ENCODE data around the gene SRPK2.

Gene SRPK2

DNA sequence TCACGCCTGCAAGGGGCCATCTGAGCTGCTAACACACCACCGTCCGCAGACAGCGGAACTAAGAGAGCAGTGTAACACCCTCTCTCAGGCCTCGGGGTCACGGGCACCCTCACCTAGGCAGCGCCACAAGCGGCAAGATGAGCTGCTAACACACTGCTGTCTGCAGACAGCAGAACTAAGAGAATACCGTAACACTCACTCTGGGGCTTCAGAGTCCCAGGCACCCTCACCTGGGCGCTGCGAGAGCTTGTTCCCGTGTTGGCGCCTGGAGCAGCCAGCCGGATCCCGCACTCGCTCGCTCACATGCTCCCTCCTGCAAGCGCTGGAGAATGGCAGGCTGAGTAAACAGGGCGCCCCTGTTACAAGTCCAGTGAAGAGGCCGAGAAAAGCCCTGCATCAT, 160.2 kb downstream of the SRPK2 start:
- DNase-seq = no peak

DNA sequence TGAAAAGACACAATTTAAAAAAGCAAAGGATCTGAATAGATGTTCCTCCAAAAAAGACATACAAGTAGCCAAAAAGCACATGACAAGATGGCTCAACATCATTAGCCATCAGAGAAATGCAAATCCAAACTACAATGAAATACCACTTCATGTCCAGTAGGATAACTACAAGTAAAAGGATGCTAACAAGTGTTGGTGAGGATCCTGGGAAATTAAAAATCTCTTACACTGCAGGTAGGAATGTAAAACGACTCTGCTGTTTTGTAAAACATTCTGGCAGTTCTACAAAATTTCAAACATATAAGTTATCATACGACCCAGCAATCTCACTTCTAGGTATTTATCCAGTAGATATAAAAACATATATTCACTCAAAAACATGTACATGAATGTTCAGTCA, 161.3 kb downstream of the SRPK2 start:
- DNase-seq = no peak

DNA sequence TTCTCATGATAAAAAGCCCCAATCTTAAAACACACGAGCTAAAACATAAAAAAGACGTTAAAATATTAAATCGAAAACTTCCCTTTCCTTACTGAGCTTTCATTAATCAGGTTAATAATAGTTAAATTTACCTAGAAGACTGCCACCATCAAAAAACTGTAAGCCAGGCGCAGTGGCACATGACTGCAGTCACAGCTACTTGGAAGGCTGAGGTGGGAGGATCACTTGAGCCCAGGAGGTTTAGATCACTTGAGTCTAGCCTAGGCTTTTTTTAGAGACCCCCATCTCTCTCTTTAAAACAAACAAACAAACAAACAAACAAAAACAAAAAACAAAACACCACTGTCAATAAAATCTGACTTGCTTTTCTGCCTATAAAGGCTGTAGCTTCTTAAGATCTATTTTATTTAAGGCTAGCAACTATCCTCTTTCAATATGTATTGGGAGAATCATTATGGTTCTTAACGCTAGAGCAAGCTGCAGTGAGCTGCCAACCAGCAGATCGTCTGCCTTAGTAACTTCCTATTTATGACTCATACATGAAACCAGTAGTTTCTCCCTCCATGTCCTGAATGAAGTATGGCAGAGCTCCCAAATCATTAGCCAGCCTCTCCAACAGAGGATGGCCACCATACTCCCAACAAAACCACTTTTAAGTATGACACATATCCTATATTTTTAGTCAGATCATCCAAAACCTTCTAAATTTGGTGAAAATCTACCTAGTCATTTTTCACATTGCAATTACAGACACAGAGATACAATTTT, 163.7 kb downstream of the SRPK2 start:
- DNase-seq = peak in 1 of 56 donors; percentile 45

DNA sequence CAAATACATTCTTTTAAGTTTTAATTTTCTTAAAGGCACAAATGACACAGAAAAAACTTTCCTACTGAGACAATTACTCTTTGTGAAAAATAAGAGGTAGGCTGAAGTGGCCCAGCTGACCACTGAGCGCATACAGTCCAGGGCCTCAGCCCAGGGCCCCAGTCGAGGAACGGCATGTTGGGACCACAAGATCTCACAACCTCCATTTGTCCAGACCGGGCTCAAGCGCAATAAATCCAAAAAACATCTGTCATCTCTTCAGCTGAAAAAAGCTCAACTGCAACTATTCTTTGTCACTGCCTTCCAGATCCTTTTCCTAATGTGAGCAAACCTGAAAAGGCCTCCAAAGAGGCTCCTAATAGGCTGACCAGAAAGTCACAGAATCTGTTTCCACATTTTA, 165.8 kb downstream of the SRPK2 start:
- no peak for DNase-seq

DNA sequence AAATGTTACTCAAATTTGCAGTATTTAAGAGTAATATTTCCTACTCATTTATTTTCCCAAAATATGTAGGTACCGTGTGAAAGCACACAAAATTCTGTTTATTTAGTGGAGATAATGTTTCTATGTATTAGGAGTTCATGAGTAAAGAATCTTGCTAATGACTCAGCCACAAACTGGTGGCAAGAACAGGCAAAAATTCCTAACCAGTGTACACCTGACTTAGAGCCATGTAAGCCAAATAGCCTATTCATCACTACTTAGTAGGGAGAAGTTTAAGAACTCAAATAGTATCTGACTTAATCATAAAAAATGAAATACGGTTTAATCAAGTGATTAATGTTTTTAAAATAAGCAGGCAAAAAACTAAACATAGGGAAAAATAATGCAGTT, 169.0 kb downstream of the SRPK2 start:
- DNase-seq = no peak

DNA sequence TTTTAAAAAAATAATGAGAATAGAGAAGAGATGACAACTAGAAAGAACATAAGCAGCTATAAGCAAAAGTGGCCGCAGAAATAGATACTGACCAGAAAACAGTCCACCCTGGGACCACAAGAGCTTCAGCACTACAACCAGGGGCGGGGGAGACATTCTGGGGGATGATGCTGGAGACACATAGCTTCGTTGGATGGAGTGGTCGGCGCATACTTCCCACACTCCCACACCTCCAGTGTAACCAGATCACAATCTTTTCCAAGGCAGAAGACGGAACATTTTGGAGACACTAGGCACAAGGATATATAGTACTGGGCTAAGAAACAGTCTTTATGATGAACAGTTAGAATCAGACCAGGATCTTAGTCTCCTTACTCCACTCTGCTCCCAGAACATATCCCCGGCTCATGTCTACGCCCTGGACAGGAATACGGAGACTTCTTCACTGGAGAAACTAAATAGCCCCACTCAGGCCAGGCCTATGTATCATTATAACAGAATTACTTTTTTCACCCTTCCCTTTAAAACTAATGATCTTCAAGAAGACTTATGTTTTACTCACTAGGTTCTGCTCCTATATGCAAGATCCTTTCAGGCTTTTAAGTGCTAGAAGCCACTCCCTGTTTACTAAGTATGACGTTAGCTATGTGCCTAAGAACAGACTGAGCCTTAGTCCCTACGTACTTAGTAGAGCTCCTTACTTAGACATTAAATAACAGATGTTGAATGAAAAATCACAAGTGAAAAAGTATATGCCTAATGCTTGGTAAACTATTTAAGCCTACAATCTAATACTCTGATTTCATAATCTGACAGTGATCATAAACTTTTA, 169.6 kb downstream of the SRPK2 start:
- DNase-seq = no peak

DNA sequence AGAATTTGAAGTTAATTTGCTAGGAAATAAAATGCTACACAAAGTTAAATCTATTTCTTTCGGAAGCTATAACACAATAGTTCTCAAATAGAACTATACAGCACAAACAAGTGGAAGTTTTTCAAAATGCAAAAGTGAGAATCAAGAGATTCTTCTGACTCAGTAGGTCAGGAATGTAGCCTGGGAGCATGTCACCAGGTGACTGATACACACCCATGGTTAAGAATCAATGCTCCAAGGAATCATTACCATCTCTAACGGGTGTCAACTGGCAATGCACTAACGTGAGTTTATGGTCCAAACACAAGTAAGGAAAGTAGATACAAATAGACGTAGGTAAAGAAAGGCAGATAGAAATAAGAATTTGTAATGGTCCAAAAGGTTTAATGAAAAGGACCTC, 170.5 kb downstream of the SRPK2 start:
- no peak for DNase-seq

DNA sequence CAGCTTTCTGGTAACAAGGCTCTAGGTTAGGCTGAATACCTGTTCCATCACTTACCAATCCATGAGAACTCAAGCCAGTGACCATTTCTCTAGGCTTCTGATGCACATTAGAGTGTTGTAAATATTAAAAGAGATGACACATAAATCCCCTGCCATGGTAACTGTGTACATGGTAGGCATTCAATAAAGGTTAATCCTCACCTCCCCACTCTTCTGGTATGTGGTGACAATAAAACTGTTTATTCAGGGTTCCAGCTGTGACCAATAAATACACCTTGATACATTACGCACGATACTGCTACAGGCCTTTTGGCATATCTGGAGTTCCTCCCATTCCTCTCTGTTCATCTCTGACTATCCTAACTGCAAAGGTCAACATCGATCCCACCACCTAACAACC, 171.9 kb downstream of the SRPK2 start:
- no peak for DNase-seq

DNA sequence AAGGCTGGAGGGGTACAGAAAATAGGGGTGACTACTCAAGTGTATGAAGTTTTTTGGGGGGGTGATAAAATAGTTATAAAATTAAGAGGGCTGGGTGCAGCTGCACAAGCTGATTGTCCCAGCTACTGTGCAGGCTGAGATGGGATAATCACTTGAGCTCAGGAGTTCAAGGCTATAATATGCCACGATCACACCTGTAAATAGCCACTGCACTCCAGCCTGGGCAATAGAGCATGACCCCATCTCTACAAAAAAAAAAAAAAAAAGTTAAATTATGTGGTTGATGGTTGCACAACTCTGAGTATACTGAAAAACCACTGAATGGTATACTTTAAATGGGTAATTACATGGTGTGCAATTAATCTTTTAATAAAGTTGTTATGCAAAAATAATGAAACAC, 172.9 kb downstream of the SRPK2 start:
- no peak for DNase-seq

DNA sequence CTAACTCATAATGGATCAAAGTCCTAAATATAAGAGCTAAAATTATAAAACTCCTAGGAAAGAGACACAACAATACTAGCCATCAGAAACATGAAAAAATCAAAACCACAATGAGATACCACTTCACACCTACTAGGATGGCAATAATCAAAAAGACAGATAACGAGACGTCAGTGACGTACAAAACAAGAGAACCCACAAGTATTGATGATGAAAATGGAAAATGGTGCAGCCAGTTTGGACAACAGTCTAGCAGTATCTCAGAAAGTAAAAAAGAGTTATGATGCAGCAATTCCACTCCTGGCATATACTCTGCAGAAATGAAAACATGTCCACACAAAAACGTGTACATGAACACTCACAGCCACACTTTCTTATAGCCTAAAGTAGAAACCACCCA, 173.5 kb downstream of the SRPK2 start:
- DNase-seq = no peak

DNA sequence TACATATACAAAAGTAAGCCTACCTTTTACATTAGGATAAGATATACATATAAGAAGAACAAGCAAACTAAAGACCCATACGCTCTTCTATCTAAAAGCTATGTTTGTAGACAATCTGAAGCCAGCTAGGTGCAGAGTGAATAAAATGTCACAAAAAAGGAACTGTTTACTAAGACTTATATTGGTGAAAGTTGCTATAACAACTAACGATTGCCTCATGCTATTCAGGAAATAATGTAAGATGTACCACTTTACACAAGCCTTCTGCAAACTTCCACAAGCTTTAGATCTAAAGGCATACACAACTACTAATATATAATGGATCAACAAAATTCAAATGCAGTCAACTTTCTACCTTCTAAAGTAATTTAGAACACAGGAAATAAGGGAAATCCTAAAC, 175.1 kb downstream of the SRPK2 start:
- DNase-seq = no peak

DNA sequence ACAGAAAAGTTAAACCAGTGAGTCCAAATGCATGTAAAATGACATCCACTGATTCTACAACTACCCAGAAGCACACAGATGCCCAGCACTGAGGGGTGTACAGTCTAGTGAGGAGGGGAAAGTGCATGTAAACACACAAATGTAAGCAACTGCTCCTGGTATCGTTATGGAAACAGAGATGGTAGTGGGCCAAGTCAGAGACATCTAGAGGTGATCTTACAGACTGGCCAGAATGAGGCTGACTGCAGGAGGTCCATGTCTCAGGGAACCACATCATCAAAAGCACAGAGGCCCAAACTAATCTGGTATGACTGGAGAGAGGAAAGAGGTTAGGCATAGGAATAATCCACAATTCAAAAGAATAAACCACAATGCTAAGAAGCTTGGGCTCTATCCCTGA, 176.5 kb downstream of the SRPK2 start:
- no peak for DNase-seq

DNA sequence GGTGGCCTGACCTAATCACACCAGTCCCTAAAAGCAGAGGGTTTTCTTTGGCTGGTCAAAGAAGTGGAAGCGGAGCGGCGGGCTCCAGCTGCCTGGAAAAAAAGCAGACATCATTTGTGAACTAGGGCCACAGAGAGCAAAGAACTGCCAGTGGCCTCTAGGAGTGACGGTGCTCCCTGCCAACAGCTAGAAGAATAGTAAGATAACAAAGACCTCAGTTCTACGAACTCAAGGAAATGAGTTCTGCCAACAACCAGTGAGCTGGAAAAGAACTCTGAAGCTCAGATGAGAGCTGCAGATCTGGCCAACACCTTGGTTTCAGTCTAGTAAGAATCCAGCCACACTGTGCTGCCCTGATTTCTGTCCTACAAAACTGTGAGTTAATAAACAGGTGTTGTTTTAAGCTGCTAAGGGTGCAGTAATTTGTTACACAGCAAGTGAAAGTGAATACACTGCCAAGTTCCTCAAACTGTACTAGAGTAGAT, 178.0 kb downstream of the SRPK2 start:
- DNase-seq = peak in 8 of 56 donors; percentile 10 to 51 (median 34)

DNA sequence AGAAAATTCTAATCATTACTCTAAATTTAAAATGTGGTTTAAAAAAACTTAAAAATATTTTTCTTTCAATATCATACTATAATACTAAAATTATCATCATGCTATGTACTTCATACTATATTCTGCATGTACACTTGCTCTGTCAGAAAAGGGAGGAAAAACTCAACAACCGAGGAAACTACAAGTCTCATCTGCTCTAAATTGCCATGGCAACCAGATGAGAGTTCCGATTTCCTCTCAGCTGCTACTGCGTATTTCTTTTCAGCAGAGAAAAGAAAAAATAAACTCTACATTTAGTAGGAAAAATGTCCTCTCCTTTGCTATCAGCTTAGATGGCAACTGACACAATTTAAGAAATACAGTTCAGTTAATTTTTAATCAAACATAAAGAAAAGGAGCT, 178.9 kb downstream of the SRPK2 start:
- DNase-seq = peak in 1 of 56 donors; percentile 33

DNA sequence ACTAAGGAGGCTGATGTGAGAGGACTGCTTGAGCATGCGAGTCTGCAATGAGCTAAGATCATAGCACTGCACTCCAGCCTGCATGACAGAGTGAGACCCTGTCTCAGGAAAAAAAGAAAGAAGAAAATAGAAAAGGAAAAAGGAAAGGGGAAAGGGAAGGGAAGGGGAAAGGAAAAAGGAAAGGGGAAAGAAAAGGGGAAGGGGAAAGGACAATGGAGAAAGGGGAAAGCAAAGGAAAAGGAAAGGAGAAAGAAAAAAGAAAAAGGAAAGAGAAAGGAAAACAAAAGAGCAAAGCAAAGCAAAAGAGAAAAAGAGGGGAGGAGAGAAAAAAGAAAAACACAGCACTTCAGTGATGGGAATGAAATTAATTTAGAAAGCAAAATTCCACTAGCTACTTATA, 179.3 kb downstream of the SRPK2 start:
- no peak for DNase-seq

DNA sequence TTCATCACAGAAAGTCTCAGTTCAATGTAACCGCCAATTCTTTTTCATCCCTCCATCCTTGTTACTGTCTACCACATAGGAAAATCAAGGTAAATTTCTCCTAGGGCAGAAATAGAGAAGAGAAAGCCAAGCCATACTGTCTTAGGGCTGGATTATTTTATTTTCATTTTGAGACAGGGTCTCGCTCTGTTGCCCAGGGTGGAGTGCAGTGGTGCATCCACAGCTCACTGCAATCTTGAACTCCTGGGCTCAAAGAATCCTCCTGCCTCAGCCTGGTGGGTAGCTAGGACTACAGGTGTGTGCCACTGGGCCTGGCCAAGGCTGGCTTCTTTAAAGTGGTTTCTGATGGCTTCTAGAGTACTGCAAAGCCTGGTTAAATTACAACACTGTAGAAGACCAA, 181.7 kb downstream of the SRPK2 start:
- no peak for DNase-seq

DNA sequence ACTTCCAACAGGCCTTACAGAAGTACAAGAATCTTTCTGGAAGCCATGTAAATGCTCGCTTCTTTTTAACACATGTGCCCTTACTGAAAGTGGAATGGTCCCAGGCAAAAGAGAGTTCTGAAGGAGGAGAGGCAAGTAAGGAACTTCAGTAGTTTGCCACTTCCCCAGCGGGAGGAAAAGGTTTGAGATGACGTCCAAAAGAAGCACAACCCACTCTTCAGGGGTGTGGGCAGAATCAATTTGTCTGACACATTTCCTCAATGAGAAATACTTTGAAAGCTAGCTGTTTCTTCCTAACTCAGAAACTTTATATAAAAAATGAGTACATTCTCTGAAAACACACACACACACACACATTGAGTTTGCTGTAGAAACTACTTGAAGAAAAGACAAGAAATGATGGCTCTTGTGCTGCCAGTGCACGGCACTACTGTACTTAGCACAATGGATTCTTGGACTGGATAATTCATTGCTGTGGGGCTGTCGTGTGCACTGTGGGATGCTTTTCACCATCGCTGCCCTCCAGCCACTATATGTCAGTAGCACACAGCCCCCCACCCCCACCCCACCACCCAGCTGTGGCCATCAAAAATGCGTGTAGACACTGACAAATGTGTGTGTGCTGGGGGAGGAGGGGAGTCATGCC, 183.0 kb downstream of the SRPK2 start:
- DNase-seq = peak in 3 of 56 donors; percentile 9 to 30 (median 18)

DNA sequence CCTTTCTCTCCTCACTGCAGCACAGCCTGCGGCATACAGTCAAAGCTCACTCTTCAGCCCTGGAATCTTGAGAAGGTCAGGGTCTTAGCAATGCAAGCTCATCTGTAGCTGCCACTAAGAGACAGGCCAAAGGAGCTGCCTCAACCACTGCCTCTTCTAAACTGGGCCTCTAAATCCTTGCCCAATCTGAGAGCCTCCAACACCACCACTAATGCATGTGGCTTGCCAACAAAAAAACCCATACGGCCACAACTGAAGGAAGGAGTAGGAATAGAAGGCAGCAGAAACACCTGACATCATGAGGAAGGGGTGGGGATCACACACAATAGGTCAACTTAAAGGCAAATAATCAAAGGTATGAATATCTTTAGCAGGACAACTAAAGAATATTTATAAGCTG, 183.8 kb downstream of the SRPK2 start:
- DNase-seq = no peak

DNA sequence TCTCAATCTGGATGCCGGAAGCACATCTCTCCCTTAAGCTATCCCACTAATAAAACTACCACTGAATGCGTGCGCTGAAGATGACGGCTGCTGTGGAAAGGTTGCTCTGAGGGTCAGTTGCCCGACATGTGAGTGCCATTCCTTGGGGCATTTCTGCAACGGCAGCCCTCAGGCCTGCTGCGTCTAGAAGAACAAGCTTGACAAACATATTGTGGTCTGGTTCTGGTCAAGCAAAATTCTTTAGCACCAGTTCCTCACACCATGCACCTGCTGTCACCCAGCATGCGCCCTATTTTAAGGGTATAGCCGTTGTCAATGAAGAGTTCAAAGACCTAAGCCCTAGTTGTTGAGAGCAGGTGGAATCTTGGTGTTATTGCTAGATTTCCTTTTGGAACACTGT, 184.2 kb downstream of the SRPK2 start:
- no peak for DNase-seq

DNA sequence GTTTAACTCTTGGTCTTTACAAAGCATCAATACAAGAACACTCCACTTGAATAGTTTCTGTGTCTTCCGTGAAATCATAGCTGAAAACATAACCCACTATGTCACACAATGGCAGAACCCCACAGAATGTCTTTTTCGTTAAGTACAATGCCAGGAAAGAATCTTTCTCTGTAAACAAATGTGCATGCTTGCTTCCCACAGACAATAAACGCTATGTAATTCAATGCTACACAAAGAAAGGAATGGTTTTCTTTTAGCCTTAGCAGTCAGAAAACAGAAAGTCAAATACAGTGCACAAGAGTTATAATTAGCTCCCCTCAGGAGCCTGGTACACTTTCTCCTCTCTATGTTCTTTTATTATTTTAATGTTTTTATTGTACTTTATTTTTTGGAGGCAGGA, 186.1 kb downstream of the SRPK2 start:
- DNase-seq = peak in 1 of 56 donors; percentile 51

DNA sequence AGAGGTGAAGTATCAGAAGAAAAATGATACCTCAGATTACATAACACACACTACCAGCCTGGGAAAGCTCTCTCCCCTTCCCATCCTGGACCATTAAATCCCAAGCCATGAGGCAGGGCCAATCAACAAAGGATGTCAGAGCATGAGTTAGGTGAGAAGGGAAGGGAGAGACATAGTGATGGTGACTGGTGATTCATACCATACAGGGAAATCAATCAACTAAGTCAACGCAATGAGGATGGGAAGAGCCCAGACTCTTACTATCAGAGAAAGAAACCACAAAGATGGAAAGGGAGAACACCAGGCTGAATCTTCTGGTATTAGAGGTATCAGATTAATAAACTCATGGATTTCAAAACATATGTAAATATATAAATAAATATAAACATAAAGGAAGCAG, 189.3 kb downstream of the SRPK2 start:
- no peak for DNase-seq

DNA sequence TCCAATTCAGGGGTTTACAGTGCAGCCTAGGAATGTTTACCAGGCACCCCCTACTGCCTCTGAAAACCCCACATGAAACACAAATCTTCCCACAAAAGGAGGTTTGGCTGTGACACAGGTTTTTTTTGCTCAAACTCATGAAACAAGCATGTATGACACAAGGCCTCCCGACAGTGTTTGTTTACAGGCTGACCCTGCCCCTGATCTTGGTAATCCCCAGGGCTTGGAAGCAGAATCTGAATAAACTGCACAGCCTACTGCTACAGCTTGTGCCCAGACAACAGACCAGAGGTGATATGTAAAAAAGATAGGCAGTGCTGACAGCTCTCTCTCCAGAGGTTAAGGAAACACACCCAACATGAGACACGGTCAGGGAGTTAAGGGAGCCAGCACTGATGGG, 190.5 kb downstream of the SRPK2 start:
- DNase-seq = no peak
